ENCODE data around the gene RANBP1. TPM values are rescaled to one million over a fixed set of nuclear protein-coding genes. Genes with fewer than 3 reads are reported as not detected.

Gene RANBP1
- total and polyA plus RNA-seq, 2 donors (not counting 1 experiment from before 2014, with no cell fraction given): 67.0 to 77.6 TPM

DNA sequence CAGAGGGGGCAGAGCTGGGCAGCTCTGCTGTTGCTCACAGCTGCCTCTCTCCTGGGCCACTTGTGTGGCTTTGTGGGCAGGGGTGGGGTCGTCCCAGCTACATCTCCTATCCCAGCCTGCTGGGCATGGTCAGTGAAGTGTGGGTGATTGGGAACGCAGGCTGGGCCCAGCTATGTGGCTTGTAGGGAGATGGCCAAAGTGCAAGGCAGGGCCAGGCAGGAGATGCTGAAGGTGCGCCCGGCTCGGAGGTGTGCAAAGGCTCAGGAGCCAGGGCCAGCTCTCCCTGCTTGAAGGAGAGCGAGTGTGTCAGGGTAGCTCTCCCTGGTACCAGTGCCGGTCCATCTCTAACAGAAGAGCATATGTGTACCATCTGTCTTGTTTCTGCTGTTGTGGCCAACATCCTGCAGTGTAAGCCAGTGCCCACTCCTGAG is 8.4 kb upstream of the RANBP1 start:
- Histone ChIP-seq H4K20me1 (ENCODE audit: control insufficient read depth, insufficient read depth, low read length, poor library complexity, severe bottlenecking) (no peaks in the 10 kb centered on the region), H3K4me1 (ENCODE audit: control insufficient read depth in 2 of 2, insufficient read depth in 2 of 2, low read length in 2 of 2) (peaks cover 0 to 12% of the 10 kb centered on the region in 2 donors), H3K27ac (ENCODE audit: low read length in 2 of 2) (no peak overlapping the region), H3K9ac (ENCODE audit: low read length) (no peak overlapping the region), H3K4me3 (ENCODE audit: control extremely low read depth in 1 of 5, extremely low read depth in 1 of 5, insufficient read depth in 1 of 5, low read depth in 2 of 5, low read length in 4 of 5) (no peak overlapping the region), H2AFZ (ENCODE audit: insufficient read depth, low read depth, low read length, poor library complexity, severe bottlenecking) (no peak overlapping the region), H3K9me3 (ENCODE audit: control extremely low read depth in 1 of 3, control insufficient read depth in 2 of 3, insufficient read depth in 1 of 3, low read length in 2 of 3) (no peaks in the 10 kb centered on the region), H3K4me2 (replicated peaks; ENCODE audit: low read depth, low read length, poor library complexity, severe bottlenecking) (no peak overlapping the region), H3K36me3 (replicated peaks in 1 of 2; ENCODE audit: control extremely low read depth in 1 of 2, control insufficient read depth in 1 of 2, extremely low read depth in 1 of 2, insufficient read depth in 2 of 2, low read length in 1 of 2) (peaks cover 0 to 47% of the 10 kb centered on the region in 2 experiments), H3K79me2 (ENCODE audit: control insufficient read depth, insufficient read depth, low read length) (no peaks in the 10 kb centered on the region), H3K27me3 (replicated peaks in 1 of 4; ENCODE audit: control extremely low read depth in 1 of 4, control insufficient read depth in 3 of 4, insufficient read depth in 4 of 4, low read length in 3 of 4) (no peaks in the 10 kb centered on the region)
- DNase-seq (no peak), ATAC-seq (ENCODE audit: low read depth) (no peak)
- Mint-ChIP-seq H3K27ac (no peak overlapping the region), H3K9me3 (ENCODE audit: insufficient read depth) (no peaks in the 10 kb centered on the region), H3K27me3 (no peaks in the 10 kb centered on the region), H3K4me1 (peaks cover 7% of the 10 kb centered on the region), H3K4me3 (no peak overlapping the region)
- CTCF ChIA-PET: no interaction called here
- WGBS (ENCODE audit: insufficient coverage): 100% methylated on average over 7 of the region's 7 CpGs
- POLR2A ChIA-PET: no interaction called here
- no peak for TF ChIP-seq EZH2 (IDR thresholded peaks at IDR 0.05; ENCODE audit: borderline replicate concordance, insufficient read depth, low read depth, low read length, poor library complexity, severe bottlenecking)
- TF ChIP-seq, protein P1, sequence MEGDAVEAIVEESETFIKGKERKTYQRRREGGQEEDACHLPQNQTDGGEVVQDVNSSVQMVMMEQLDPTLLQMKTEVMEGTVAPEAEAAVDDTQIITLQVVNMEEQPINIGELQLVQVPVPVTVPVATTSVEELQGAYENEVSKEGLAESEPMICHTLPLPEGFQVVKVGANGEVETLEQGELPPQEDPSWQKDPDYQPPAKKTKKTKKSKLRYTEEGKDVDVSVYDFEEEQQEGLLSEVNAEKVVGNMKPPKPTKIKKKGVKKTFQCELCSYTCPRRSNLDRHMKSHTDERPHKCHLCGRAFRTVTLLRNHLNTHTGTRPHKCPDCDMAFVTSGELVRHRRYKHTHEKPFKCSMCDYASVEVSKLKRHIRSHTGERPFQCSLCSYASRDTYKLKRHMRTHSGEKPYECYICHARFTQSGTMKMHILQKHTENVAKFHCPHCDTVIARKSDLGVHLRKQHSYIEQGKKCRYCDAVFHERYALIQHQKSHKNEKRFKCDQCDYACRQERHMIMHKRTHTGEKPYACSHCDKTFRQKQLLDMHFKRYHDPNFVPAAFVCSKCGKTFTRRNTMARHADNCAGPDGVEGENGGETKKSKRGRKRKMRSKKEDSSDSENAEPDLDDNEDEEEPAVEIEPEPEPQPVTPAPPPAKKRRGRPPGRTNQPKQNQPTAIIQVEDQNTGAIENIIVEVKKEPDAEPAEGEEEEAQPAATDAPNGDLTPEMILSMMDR (IDR thresholded peaks at IDR 0.05): no peak
- intact Hi-C loops (cut with micrococcal nuclease): no loop called here

DNA sequence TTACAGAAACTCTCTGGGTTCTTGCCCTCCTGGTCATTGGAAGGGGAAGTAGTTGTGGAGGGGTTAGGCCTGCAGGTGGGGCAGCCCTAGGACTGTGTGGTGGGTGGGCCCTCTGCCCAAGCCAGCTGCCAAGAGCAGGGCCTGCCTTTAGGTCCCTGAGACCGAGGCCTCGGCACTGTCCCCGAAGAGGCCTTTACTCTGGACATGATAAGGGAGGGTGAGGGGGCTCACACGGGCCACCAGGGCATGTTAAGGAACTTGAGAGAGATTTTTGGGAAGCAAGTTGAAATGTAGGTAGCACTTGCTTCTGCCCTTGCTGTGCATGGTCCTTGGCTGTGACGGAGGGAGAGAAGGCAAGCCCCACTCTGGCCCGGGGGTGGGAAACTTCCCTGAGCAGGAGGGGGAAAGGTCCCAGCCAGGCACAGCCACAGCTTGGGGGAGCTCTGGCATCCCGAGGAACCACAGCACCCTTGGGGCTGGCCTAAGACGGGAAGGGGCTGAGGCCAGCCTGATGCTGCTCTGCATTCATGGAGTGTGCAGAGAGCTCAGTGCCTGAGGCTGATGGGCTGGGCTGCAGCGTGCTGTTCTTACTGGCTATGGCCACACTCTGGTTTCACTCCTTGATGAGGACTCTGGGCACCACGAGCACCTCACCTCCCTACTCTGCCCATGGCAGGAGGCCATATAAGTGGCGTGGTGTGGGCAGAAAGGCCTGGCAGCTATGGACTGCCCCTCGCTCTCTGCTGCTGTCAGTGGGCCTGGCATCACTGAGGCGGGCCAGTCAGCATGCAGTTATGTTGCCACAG is 7.8 kb upstream of the RANBP1 start:
- H3K4me3 Mint-ChIP-seq: no peak overlapping the region
- no peak for DNase-seq
- Histone ChIP-seq H3K9me3 (ENCODE audit: control extremely low read depth in 1 of 3, control insufficient read depth in 2 of 3, insufficient read depth in 1 of 3, low read length in 2 of 3) (no peaks in the 10 kb centered on the region), H4K20me1 (ENCODE audit: control insufficient read depth, insufficient read depth, low read length, poor library complexity, severe bottlenecking) (no peaks in the 10 kb centered on the region), H3K27me3 (replicated peaks in 1 of 4; ENCODE audit: control extremely low read depth in 1 of 4, control insufficient read depth in 3 of 4, insufficient read depth in 4 of 4, low read length in 3 of 4) (no peaks in the 10 kb centered on the region), H3K4me1 (ENCODE audit: control insufficient read depth in 2 of 2, insufficient read depth in 2 of 2, low read length in 2 of 2) (peaks cover 0 to 12% of the 10 kb centered on the region in 2 donors), H3K9ac (ENCODE audit: low read length) (no peak overlapping the region), H3K27ac (ENCODE audit: low read length in 2 of 2) (no peak overlapping the region), H3K4me3 (ENCODE audit: control extremely low read depth in 1 of 5, extremely low read depth in 1 of 5, insufficient read depth in 1 of 5, low read depth in 2 of 5, low read length in 4 of 5) (no peak overlapping the region), H2AFZ (ENCODE audit: insufficient read depth, low read depth, low read length, poor library complexity, severe bottlenecking) (no peak overlapping the region), H3K79me2 (ENCODE audit: control insufficient read depth, insufficient read depth, low read length) (no peaks in the 10 kb centered on the region), H3K4me2 (replicated peaks; ENCODE audit: low read depth, low read length, poor library complexity, severe bottlenecking) (no peak overlapping the region), H3K36me3 (replicated peaks in 1 of 2; ENCODE audit: control extremely low read depth in 1 of 2, control insufficient read depth in 1 of 2, extremely low read depth in 1 of 2, insufficient read depth in 2 of 2, low read length in 1 of 2) (peaks cover 0 to 53% of the 10 kb centered on the region in 2 experiments)
- H3K27me3 Mint-ChIP-seq: no peaks in the 10 kb centered on the region
- ChIA-PET CTCF (no interaction called here), POLR2A (interaction anchor here (0.6 kb wide), 1 partner anchor 9 kb away, joined by 3 read pairs; the partner anchor contains the start of gene TRMT2A)
- H3K9me3 Mint-ChIP-seq (ENCODE audit: insufficient read depth): no peaks in the 10 kb centered on the region
- no peak overlapping the region for H3K27ac Mint-ChIP-seq
- TF ChIP-seq, protein P1 (IDR thresholded peaks at IDR 0.05): no peak
- no peak for TF ChIP-seq EZH2 (IDR thresholded peaks at IDR 0.05; ENCODE audit: borderline replicate concordance, insufficient read depth, low read depth, low read length, poor library complexity, severe bottlenecking)
- ATAC-seq (ENCODE audit: low read depth): no peak
- H3K4me1 Mint-ChIP-seq: peaks cover 7% of the 10 kb centered on the region
- intact Hi-C loops (cut with micrococcal nuclease): no loop called here
- 93% methylated on average over 13 of the region's 13 CpGs for WGBS (ENCODE audit: insufficient coverage)
